HG03442 (cell line): ENCODE results near the gene NPSR1.
"Not testable (repeated sequence)": the region's sequence is repeated elsewhere in the genome, so short reads cannot be mapped to it uniquely, and the experiment has no call there.

Experiments
- ATAC-seq: cut with Tn5 transposase; IDR thresholded peaks from one replicate; pipeline ENCODE4 v1.9.1; 2021; ENCODE audit warnings: mild to moderate bottlenecking, moderate library complexity; ENCODE audit not compliant: unreplicated experiment

The NPSR1 gene

DNA sequence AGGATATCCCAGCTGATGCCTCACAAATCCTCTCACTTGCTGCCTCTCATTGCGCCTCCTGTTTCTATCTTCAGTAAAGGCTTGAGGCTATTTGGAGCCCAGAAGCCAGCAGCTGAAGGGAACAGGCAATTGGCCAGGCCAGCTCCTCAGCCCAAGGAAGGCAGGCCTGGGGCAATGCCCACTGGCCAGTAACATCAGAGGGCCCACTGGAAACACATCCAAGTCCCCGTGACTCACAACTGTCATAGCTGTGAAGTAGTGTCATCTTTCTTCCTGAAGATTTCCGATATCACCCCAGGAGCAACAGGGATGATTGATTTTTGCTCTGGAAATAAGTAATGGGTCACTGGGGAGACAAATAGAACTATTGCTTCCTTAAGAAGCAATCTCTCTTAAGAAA, 209.3 kb downstream of the NPSR1 start:
- not testable (repeated sequence) for ATAC-seq

DNA sequence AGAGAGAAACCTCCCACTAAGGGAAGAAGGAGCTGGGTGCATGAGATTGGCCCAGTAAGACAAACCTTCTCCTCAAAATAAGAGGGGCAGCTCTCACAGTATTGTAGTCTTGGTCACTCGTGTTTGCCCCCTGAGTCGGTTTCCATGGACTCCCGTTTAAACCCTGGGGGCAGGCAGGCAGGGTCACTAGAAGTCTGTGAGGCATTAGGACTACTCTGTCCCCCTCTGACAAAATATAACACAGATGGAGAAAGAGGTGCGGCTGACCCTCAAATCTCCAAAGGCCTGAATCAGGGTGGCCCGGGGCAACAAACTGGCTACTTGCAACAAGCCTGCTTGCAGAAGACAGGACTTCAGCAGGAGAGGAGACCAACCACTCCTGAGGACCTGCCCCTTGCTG, 210.6 kb downstream of the NPSR1 start:
- not testable (repeated sequence) for ATAC-seq

DNA sequence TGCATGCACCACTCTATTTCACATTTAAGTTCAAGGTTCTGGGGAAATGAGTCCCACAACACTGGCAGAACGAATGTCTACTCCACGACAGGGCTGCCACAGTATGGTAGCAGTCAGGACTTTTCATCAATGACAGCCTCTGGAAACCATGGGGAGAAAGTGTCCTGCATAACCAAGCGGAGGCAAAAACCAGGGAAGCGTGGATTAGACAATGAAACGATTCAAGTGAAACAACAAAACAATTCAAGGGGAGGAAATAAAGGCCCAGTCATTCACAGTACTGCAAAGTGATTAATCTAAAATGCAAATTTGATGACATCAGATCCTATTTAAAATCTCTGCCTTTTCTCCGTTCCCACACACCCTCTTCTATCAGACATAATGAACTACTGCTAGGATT, 211.0 kb downstream of the NPSR1 start:
- ATAC-seq: no peak

DNA sequence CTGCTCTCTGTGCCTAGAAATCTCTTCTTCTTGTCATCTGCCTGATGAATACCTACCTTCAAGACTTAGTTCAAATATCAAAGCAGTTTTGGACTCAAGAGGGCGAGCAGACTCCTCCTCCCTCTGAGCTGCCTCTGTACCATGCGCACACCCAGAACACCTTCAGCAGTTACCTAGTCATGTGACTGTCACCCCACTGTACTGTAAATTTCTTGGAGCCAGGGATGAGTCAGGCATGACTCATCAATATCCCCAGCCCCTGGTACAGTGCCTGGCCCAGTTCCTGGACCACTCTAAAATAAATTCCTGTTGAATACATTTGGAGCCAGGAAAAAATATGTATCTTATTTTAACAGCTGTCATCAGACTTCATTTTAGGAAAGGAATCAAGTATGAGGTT, 212.0 kb downstream of the NPSR1 start:
- not testable (repeated sequence) for ATAC-seq

DNA sequence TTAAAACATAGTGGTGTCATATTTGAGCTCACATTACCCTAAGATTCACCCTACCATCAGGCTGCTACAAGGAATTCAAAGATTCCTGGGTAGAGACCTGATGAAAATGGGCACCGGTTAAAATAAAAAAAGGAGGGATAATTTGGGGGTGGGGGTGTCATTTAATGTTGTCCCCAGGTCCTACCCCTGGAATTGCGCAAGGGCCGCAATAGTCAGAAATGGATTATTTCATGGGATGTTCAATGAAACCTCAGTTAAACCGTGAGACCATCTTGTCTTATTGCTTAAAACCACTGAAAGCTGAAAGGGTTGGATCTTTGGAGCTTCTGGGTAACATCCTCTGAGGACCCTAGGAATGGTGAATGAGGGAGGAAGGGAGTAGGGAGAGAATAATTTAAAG, 216.3 kb downstream of the NPSR1 start:
- not testable (repeated sequence) for ATAC-seq

DNA sequence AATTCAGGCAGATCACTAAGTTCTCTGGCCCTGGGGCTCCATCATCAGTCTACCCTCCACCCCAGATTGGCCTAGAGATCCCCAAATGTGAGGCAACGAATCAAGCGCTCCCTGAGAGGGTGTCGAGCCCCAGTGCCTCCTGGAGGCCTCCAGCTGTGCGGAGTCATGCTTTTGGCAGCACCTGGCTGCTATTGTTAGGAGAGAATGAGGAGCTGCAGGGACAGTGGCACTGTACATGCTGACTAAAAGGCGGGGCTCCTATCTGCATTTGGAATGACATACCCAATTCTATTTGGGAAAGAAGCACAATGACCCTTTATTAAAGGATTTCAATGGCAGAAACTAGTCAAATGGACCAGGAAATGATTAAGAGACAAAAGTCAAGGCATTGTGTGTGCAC, 217.5 kb downstream of the NPSR1 start:
- no peak for ATAC-seq

DNA sequence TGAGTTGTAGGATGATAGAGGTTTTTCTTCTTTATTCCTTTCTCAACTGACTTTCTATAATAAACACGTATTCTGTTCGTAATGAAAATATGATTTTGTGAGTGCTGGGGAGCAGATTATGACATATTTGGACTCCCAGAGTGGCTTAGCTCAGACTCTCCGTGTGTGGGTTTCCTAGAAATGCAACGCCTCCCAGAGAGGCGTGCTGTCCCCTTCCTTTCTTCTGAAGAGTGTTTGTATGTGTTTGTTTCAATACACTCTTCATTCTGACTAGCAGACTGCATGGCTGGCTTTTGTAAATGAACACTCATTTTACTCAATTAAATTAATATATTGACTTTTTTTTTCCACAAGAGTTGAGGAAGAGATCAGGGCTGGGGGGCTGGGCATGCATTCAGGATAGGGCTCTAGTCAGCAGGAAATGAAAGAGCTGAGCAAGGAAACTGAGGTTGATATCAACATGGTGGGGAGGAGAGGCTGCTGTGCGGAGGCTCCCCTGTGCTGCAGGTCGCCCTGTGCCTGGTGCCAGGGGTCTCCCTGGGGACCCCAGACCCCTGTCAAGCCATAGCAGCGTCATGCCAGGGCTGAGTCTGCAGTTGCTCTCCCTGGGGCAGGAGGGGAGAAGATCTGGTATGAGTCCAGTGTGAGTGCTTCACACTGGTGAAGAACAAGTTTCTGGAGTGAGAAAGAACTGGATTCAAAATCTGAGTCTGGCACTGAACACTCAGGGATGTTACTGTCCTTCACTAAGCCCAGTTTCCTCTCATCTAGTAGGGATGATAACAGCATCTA, 221.1 kb downstream of the NPSR1 start:
- ATAC-seq: not testable (repeated sequence)

DNA sequence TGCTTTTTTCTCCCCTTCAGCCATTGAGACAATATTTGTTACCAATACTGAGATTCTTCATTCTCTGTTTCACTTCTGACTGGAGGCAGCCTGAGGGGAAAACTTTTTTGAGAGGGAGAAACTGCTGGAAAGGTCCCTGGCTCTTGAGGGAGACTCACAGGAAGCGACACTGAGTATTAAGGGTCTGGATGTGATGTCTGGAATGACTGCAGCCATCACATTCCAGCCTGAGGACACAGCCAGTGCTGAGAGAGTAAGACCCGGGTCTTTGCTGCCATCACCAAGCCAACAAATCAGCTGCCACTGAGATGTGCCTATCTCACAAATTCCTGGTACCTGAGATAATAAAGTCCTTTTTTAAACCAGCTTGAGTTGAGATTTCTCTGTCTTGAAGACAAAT, 221.9 kb downstream of the NPSR1 start:
- ATAC-seq: no peak

DNA sequence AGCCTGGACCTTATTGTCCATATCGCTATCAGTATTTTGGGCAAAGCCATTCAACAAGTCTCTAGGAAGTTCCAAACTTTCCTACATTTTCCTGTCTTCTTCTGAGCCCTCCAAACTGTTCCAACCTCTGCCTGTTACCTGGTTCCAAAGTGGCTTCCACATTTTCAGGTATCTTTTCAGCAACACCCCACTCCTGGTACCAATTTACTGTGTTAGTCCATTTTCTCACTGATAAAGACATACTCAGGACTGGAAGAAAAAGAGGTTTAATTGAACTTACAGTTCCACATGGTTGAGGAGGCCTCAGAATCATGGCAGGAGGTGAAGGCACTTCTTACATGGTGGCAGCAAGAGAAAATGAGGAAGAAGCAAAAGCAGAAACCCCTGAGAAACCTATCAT, 225.8 kb downstream of the NPSR1 start:
- not testable (repeated sequence) for ATAC-seq

DNA sequence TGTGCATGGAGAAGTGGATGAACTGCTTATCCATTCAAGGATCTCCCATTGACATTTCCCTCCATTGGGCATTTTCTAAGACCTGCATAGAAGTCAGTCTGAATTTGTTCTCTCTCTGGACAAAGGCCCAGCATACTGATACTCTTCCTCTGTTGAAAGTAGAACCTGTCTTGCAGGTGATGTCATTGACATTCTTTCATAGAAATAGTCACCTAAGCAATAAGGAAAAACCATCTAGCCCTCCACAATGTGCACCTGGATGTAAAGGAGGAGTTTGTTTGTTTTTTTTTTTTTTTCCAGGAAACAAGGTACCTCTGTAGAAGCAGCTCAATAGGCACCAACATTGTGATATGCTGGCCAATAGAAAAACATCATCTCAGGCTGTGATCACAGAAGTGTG, 228.8 kb downstream of the NPSR1 start:
- no peak for ATAC-seq

DNA sequence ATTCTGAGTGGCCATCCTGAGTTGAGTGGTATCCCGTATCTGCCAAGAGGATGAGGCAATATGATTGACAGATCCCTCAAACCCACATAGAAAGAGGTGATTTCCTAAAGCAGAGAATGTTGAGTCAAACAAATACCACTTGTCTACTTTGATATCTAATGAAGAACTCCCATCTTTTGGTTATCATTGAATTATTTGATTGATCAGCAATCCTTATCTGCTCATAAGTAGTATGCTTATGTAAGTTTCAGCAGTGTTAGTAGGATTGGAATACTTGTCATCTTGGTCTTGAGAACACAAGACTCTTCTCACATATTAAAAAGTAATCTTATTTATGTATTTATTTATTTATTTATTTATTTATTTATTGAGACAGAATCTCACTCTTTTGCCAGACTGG, 231.9 kb downstream of the NPSR1 start:
- ATAC-seq: no peak

DNA sequence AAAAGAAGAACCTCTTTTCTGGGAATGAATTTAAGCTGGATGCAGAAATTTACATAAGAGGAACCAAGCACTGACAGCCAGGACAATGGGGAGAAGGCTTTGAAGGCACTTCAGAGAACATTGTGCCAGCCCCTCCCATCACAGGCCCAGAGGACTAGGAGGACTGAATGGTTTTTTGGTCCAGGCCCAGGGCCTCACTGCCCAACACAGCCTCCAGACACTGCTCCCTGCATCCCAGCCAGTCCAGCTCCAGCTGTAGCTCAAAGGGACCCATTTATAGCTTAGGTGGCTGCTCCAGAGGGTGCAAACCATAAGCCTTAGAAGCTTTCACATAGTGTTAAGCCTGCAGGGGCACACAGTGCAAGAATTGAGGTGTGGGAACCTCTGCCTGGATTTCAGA, 237.2 kb downstream of the NPSR1 start:
- ATAC-seq: no peak
